HepG2 (cell line): Measurements from ENCODE around the gene TRIM37.
"Not testable (repeated sequence)": the region's sequence is repeated elsewhere in the genome, so short reads cannot be mapped to it uniquely, and the experiment has no call there.

Experiments
- CREB3 ChIP-seq: sonication (generic); formaldehyde crosslinking; IDR thresholded peaks from 2 replicates; pipeline ENCODE4 v1.5.0; 2020; ENCODE audit warnings: missing genetic modification reagents
- EZH2 ChIP-seq: conservative IDR thresholded peaks from 2 replicates; pipeline ENCODE4 v1.6.1; 2012; ENCODE audit warnings: mild to moderate bottlenecking, low read depth, low read length, moderate library complexity
- KDM3A ChIP-seq: IDR thresholded peaks from 2 replicates; pipeline ENCODE4 v1.6.1; 2018; ENCODE audit warnings: low read depth, missing compliant biosample characterization
- PRDM10 ChIP-seq: sonication (generic); formaldehyde crosslinking; IDR thresholded peaks from 2 replicates; pipeline ENCODE4 v1.4.0; 2020; ENCODE audit warnings: low read depth, missing genetic modification reagents
- ZNF121 ChIP-seq: sonication (generic); formaldehyde crosslinking; IDR thresholded peaks from 2 replicates; pipeline ENCODE4 v1.5.0; 2020; ENCODE audit warnings: mild to moderate bottlenecking, missing genetic modification reagents
- ZNF24 ChIP-seq: fragments of 450-650 bp; IDR thresholded peaks from 2 replicates; pipeline ENCODE4 v1.6.1; 2017; ENCODE audit warnings: antibody characterized with exemption, mild to moderate bottlenecking
- ZNF891 ChIP-seq: sonication (generic); formaldehyde crosslinking; IDR thresholded peaks from 2 replicates; pipeline ENCODE4 v1.5.0; 2020; ENCODE audit warnings: mild to moderate bottlenecking, missing genetic modification reagents

- not testable (repeated sequence) for TF ChIP-seq KDM3A; EZH2; ZNF24; ZNF121 (CRISPR knock-in tag); PRDM10; ZNF891 (CRISPR knock-in tag); CREB3 (CRISPR knock-in tag)
Observed at GRCh38 chr17:58957725-58958073, 149.0 kb downstream of the TRIM37 start.
